T-helper 1 cell (primary cell): ENCODE results near the gene ANKRD11.

ENCODE experiments used
- DNase-seq, 5 donors: peaks; one replicate each; pipeline ENCODE4 v3.0.0-alpha.2; 2012 to 2020

The ANKRD11 gene

DNA sequence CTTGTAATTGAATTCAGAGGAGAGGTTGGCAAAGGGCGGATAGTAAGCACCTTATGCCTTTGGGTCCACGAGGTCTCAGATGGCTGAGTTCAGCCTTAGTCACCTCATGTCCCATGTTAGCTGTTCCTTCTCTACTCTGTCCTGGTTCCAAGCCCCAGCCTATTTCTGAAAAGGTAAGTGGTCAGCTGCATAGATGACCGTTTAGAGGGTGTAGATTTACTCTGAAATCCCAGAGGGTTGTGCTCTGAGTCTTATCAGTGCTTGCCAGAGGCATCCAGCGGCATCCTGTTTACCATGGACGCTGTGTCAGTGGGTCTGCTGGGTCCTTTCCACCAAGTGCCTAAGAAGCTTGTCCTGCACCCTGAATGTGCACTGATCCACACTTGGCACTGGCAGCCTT, 271.0 kb downstream of the ANKRD11 start:
- no peak for DNase-seq
